SU-DHL-6 (cell line): ENCODE measurements around the gene SLC35E4.

Experiments used
- H2AFZ ChIP-seq: fragments of 200-600 bp; sonication (generic); 2 replicates; pipeline ENCODE4 v1.6.1; 2014; ENCODE audit warnings: low read depth, mild to moderate bottlenecking, moderate library complexity, mixed read lengths, antibody characterized with exemption, low read length; ENCODE audit not compliant: severe bottlenecking
- H3F3A ChIP-seq: fragments of 200-600 bp; shearing (Covaris generic); 2 replicates; pipeline ENCODE4 v1.6.0; 2016; ENCODE audit warnings: antibody characterized with exemption, mild to moderate bottlenecking; ENCODE audit not compliant: insufficient read depth
- H3K27ac ChIP-seq: fragments of 200-600 bp; sonication (generic); 2 replicates; pipeline ENCODE4 v1.5.1; 2016; ENCODE audit warnings: low read depth, mild to moderate bottlenecking, low read length, moderate library complexity, mixed read lengths
- H3K27me3 ChIP-seq: fragments of 200-600 bp; sonication (generic), shearing (Covaris generic); 2 replicates; pipeline ENCODE4 v1.6.0; 2014; ENCODE audit warnings: mild to moderate bottlenecking, low read length
- H3K36me3 ChIP-seq: fragments of 200-600 bp; sonication (generic); 2 replicates; pipeline ENCODE4 v1.6.1; 2014; ENCODE audit warnings: mild to moderate bottlenecking, low read length, mixed read lengths
- H3K4me2 ChIP-seq: fragments of 300-600, 200-600 bp; shearing (Covaris generic), sonication (generic); 2 replicates; pipeline ENCODE4 v1.6.0; 2014; ENCODE audit warnings: low read length, low read depth, mild to moderate bottlenecking; ENCODE audit not compliant: poor library complexity, severe bottlenecking
- H3K4me3 ChIP-seq: fragments of 200-600 bp; sonication (generic); 2 replicates; pipeline ENCODE4 v1.5.1; 2014; ENCODE audit warnings: antibody characterized with exemption, low read length, mild to moderate bottlenecking, mixed read lengths; ENCODE audit not compliant: insufficient read depth, poor library complexity, severe bottlenecking
- H3K79me2 ChIP-seq: fragments of 200-600 bp; sonication (generic); 2 replicates; pipeline ENCODE4 v1.6.1; 2014; ENCODE audit warnings: mild to moderate bottlenecking, low read length, moderate library complexity; ENCODE audit not compliant: insufficient read depth
- H3K9ac ChIP-seq: fragments of 200-600 bp; sonication (generic); 2 replicates; pipeline ENCODE4 v1.7.0; 2014; ENCODE audit warnings: mild to moderate bottlenecking, low read length
- H3K9me2 ChIP-seq: fragments of 200-600 bp; sonication (generic); replicated peaks from 2 replicates; pipeline ENCODE4 v1.6.1; 2014; ENCODE audit warnings: low read length; ENCODE audit not compliant: insufficient read depth
- H3K9me3 ChIP-seq: fragments of 200-600 bp; sonication (generic); 2 replicates; pipeline ENCODE4 v1.6.1; 2014; ENCODE audit warnings: low read length, mixed read lengths; ENCODE audit not compliant: insufficient read depth
- H4K20me1 ChIP-seq: fragments of 200-600 bp; sonication (generic); 2 replicates; pipeline ENCODE4 v1.6.1; 2014; ENCODE audit warnings: low read depth, mild to moderate bottlenecking, antibody characterized with exemption, low read length, moderate library complexity, mixed read lengths
- EZH2phosphoT487 ChIP-seq: fragments of 200-600 bp; sonication (generic), shearing (Covaris generic); conservative IDR thresholded peaks from 2 replicates; pipeline ENCODE4 v1.6.1; 2018; ENCODE audit warnings: mild to moderate bottlenecking, antibody characterized with exemption, low read length, moderate library complexity, mixed read lengths
- TF ChIP-seq, protein P1 (sequence below): fragments of 200-600 bp; sonication (generic); IDR thresholded peaks from one replicate; pipeline ENCODE4 v1.5.1; 2017; ENCODE audit warnings: antibody characterized with exemption, mild to moderate bottlenecking, low read length, moderate library complexity; ENCODE audit not compliant: insufficient read depth, poor library complexity, severe bottlenecking

SLC35E4 gene

DNA sequence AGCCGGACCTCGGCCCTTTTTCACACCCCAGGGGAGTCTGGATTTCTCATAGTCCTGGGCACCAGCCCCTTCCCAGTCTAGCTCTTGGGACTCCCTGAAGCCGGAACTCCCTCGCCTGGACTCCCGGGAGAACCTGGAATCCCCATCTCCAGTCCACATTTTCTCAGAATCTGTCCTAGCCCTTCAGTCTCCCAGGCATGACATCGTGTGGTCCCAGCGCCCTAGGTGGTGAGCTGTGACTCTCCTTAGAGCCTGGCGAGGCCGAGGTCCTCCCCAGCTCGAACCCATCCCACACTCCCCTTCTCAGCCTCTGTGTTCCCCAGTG, 32.8 kb downstream of the SLC35E4 start:
- Histone ChIP-seq H3K4me3 (no peak overlapping the region), H2AFZ (no peak overlapping the region), H3K9me2 (no peaks in the 10 kb centered on the region), H3F3A (no peaks in the 10 kb centered on the region), H4K20me1 (no peaks in the 10 kb centered on the region), H3K27me3 (no peaks in the 10 kb centered on the region), H3K4me2 (no peak overlapping the region), H3K79me2 (no peaks in the 10 kb centered on the region), H3K9me3 (no peaks in the 10 kb centered on the region), H3K36me3 (no peaks in the 10 kb centered on the region), H3K9ac (no peak overlapping the region), H3K27ac (no peak overlapping the region)
- TF ChIP-seq, protein P1, sequence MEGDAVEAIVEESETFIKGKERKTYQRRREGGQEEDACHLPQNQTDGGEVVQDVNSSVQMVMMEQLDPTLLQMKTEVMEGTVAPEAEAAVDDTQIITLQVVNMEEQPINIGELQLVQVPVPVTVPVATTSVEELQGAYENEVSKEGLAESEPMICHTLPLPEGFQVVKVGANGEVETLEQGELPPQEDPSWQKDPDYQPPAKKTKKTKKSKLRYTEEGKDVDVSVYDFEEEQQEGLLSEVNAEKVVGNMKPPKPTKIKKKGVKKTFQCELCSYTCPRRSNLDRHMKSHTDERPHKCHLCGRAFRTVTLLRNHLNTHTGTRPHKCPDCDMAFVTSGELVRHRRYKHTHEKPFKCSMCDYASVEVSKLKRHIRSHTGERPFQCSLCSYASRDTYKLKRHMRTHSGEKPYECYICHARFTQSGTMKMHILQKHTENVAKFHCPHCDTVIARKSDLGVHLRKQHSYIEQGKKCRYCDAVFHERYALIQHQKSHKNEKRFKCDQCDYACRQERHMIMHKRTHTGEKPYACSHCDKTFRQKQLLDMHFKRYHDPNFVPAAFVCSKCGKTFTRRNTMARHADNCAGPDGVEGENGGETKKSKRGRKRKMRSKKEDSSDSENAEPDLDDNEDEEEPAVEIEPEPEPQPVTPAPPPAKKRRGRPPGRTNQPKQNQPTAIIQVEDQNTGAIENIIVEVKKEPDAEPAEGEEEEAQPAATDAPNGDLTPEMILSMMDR: no peak
- no peak for TF ChIP-seq EZH2phosphoT487

DNA sequence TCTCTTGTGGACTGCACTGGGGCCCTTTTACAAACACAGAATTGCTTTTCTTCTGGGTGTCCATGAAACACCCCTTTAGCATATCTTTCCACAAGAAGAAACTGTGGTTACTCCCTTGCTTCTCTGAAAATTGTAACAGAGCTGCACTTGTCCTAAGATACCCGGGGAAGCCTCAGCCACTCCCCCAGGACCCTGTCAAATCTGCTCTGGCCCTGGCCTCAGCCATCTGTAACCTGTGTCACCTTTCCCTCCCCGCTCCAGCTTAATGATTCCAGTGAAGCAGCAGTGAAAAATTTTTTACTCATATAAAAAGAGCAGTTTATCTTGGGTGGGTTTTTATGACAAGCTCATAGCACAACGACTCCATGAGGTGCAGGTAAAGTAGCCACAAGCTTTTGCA, 35.5 kb downstream of the SLC35E4 start:
- no peaks in the 10 kb centered on the region for H3K27me3 ChIP-seq
- no peak overlapping the region for H3K9ac ChIP-seq
- H3F3A ChIP-seq: no peaks in the 10 kb centered on the region
- no peaks in the 10 kb centered on the region for H3K36me3 ChIP-seq
- H3K4me3 ChIP-seq: no peak overlapping the region
- H3K27ac ChIP-seq: no peak overlapping the region
- H3K79me2 ChIP-seq: no peaks in the 10 kb centered on the region
- no peak for TF ChIP-seq EZH2phosphoT487
- H3K9me2 ChIP-seq: no peaks in the 10 kb centered on the region
- no peaks in the 10 kb centered on the region for H4K20me1 ChIP-seq
- no peak overlapping the region for H2AFZ ChIP-seq
- no peak overlapping the region for H3K4me2 ChIP-seq
- H3K9me3 ChIP-seq: no peaks in the 10 kb centered on the region

DNA sequence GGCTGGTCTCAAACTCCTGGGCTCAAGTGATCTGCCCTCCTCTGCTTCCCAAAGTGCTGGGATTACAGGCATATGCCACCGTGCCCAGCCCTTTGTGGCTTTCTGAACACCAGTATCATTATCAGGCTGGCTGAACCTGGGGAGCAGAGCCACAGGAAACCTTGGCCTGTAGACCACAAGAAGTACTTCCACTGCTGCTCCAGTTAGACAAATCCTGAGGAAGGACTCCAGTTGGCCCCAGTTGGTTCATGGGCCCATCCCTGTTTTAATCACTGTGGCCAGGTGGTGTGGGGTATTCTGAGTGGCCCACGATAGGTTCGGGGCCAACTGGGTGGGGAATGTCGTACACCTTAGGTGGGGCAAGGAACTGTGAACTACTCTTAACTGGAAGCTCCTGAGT, 37.6 kb downstream of the SLC35E4 start:
- Histone ChIP-seq H3K79me2 (no peaks in the 10 kb centered on the region), H4K20me1 (no peaks in the 10 kb centered on the region), H3F3A (no peaks in the 10 kb centered on the region), H3K4me3 (no peak overlapping the region), H3K9me3 (no peaks in the 10 kb centered on the region), H3K4me2 (no peak overlapping the region), H3K36me3 (no peaks in the 10 kb centered on the region), H3K9ac (no peak overlapping the region), H2AFZ (no peak overlapping the region), H3K9me2 (no peaks in the 10 kb centered on the region), H3K27me3 (no peaks in the 10 kb centered on the region), H3K27ac (no peak overlapping the region)
- no peak for TF ChIP-seq EZH2phosphoT487
- TF ChIP-seq, protein P1: no peak

DNA sequence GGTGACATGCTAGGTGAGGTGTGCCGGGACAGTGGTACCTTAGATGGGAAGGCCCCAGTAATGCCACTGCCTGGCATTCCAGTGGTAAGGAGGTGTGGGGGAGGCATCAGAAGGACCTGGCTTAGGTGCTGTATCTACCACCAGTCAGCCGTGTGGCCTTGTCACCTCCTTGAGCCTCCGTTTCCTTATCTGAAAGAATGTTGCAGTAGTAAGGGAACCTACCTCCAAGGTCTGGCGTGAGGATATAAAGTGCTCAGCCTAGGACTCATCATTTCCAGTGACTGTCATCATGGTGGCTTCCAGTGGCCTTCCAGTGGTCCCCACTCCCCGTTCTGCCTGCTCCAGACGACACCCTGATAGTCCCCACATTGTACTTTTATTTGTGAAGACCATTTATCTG, 38.9 kb downstream of the SLC35E4 start:
- Histone ChIP-seq H3K36me3 (no peaks in the 10 kb centered on the region), H3K27me3 (no peaks in the 10 kb centered on the region), H3K9me3 (no peaks in the 10 kb centered on the region), H3K9me2 (no peaks in the 10 kb centered on the region), H3K4me2 (no peak overlapping the region), H2AFZ (no peak overlapping the region), H3K9ac (no peak overlapping the region), H3F3A (no peaks in the 10 kb centered on the region), H3K4me3 (no peak overlapping the region), H3K79me2 (no peaks in the 10 kb centered on the region), H4K20me1 (no peaks in the 10 kb centered on the region), H3K27ac (no peak overlapping the region)
- TF ChIP-seq EZH2phosphoT487: no peak
- TF ChIP-seq, protein P1: no peak
